ENCODE results near the gene KLF13. TPM values are rescaled to one million over a fixed set of nuclear protein-coding genes. Genes with fewer than 3 reads are reported as not detected.

Gene KLF13
- total RNA-seq, 1 donor from 2014 or later, result 235 TPM

DNA sequence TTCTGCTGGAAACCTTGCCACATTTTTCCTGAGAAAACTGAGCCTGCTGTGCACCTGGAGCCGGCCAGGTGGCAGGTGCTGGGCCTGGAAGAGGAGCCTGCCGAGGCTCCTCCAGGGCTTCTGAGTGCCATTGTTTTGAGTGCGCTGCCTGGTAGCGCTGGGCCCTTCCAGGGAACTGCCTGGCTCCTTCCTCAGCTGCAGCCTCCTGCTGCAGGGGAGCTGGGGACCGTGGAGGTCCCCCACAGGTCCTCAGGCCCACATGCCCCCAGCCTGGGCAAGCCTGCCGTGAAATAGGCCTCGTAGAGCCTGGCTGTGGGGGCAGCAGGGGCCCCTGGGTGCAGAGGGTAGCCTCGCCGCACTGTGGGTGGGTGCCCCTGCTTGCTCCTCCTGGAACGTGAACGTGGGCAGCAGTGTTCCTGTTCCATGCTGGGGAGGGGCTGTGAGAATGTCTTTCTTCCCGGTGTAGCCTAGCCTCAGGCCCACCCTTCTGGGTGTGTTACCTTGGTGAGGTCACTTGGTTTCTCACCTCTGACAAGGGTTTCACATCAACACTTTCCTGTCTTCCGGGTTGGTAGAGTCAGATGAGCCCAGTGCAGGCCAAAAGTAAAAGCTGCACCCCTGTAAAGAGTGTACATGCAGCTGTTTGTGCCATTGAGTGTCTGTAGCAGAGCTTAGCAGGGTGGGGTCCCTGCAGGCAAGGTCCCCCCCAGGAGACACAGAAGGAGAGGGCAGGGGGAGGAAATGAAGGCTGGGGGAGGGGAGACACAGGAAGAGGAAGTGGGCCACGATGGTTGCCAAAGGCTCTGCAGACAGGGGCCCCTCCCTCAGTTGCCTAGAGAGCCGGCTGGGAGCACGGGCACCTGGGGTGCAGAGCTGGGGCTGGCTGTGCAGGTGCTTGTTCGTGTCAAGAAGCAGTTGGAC, 34.5 kb downstream of the KLF13 start:
- H3K4me3 ChIP-seq, result no peak overlapping the region
- H3K9me3 ChIP-seq, result no peaks in the 10 kb centered on the region
- intact Hi-C loops (cut with DNase I), result no loop called here
- H3K4me1 ChIP-seq, result peaks cover 12 to 47% of the 10 kb centered on the region in 2 donors
- peaks cover 0 to 12% of the 10 kb centered on the region in 2 donors for H3K36me3 ChIP-seq
- DNase-seq (ENCODE audit: low spot score in 2 of 2), result no peak
- no peaks in the 10 kb centered on the region for H3K27me3 ChIP-seq
- H3K27ac ChIP-seq, result peak overlapping the region; percentile 41 to 65
- TF ChIP-seq, protein P1, sequence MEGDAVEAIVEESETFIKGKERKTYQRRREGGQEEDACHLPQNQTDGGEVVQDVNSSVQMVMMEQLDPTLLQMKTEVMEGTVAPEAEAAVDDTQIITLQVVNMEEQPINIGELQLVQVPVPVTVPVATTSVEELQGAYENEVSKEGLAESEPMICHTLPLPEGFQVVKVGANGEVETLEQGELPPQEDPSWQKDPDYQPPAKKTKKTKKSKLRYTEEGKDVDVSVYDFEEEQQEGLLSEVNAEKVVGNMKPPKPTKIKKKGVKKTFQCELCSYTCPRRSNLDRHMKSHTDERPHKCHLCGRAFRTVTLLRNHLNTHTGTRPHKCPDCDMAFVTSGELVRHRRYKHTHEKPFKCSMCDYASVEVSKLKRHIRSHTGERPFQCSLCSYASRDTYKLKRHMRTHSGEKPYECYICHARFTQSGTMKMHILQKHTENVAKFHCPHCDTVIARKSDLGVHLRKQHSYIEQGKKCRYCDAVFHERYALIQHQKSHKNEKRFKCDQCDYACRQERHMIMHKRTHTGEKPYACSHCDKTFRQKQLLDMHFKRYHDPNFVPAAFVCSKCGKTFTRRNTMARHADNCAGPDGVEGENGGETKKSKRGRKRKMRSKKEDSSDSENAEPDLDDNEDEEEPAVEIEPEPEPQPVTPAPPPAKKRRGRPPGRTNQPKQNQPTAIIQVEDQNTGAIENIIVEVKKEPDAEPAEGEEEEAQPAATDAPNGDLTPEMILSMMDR (IDR thresholded peaks at IDR 0.05), result no peak

DNA sequence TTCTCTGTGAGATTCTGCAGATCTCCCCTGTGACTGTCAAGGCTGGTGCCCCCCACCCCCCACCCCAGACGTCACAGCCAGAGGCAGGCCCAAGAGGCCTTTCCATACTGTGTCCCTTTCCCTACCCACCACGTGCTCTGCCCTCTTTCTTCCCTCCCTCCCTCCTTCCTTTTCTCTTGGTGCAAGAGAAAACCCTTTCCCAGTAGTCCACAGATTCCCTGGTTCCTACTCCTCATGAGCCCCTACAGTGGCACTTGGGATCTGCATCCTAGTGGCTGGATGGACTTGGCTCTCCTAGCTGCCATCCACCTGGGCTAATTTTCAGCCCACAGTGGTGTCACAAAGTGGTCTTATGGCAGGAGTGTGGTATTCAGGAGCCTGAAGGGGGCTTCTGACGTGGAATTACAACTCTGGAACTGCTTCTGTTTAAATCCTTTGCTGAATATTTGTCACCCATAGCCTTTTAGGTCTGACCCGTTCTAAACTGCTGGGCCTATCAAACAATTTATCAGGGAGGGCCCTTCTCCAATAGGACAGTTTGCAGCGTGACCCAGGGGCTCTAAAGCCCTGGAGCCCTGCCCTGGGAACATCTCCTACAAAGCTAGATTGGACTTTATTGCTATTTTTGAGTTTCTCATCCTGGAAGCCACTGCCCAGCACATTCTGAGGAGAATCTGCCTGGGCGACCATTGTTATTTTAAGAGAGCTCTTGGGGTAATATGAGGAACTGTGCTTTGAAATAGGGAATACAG, 35.3 kb downstream of the KLF13 start:
- no peak for DNase-seq (ENCODE audit: low spot score in 2 of 2)
- intact Hi-C loops (cut with DNase I), result no loop called here

DNA sequence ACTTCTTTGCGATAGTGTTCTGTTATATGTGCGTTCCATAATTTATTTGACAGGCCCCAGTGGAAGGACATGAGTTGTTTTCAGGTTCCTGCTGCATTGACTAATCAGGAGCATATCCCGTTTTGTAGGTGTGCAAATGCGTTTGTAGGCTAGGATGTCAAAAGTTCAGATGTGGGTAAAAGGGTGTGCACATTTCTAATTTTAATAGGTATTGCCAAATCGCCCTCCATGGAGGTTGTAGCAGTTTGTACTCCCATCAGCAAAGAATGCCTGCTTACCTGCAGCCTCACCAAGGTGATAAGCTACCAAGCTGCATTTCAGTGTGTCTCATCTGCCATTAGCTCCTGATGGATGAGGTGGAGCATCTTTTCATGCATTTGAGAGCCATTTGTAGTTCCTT, 36.3 kb downstream of the KLF13 start:
- H3K9me3 ChIP-seq, result no peaks in the 10 kb centered on the region
- H3K36me3 ChIP-seq, result peaks cover 0 to 12% of the 10 kb centered on the region in 2 donors
- H3K4me1 ChIP-seq, result peaks cover 15 to 47% of the 10 kb centered on the region in 2 donors
- DNase-seq (ENCODE audit: low spot score in 2 of 2), result no peak
- no peak overlapping the region for H3K27ac ChIP-seq
- TF ChIP-seq, protein P1 (IDR thresholded peaks at IDR 0.05), result no peak
- H3K27me3 ChIP-seq, result no peaks in the 10 kb centered on the region
- no peak overlapping the region for H3K4me3 ChIP-seq
- intact Hi-C loops (cut with DNase I), result no loop called here

More for the DNA sequence above, 35.3 kb downstream of the KLF13 start:
- peaks cover 0 to 12% of the 10 kb centered on the region in 2 donors for H3K36me3 ChIP-seq
- no peak overlapping the region for H3K4me3 ChIP-seq
- H3K27me3 ChIP-seq, result no peaks in the 10 kb centered on the region
- peaks cover 13 to 48% of the 10 kb centered on the region in 2 donors for H3K4me1 ChIP-seq
- TF ChIP-seq, protein P1 (IDR thresholded peaks at IDR 0.05), result no peak
- H3K9me3 ChIP-seq, result no peaks in the 10 kb centered on the region
- peak overlapping the region in 1 of 2 donors; percentile 41 for H3K27ac ChIP-seq

DNA sequence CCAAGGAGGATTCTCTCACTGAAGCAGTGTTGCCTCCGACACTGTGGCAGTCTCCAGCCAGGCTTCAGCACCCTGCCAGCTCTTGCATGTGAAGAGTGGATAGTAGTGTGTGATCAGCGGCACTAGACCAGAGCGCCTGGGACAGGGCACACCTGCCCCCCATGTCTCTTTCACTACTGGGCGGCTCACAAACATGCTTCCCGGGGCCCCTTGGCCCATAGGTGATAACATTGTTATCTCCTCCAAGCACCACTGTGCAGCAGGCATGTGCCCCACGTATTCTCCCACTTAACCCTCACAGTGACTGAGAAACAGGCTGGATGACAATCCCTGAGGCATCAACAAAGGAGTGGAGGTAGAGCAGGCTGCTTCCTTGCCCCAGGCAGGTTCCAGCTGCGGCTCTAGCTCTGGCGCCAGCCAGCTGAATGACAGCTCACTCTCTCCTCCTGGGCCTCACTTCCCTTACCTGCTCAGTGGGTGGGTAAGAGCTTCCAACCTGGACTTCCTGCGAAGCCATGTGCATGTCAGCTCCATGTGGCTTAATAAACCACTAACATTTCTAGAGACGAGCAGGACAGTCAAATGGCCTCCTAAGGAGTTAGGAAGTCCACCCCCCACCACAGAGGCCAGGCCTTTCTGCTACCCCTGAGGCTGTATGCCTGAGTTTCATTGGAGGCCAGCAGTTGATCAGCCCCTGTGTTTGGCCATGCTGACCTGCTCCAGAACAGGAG, 37.8 kb downstream of the KLF13 start:
- H3K4me3 ChIP-seq, result no peak overlapping the region
- H3K27ac ChIP-seq, result peak overlapping the region; percentile 70 to 79
- peaks cover 15 to 43% of the 10 kb centered on the region in 2 donors for H3K4me1 ChIP-seq
- no peaks in the 10 kb centered on the region for H3K27me3 ChIP-seq
- intact Hi-C loops (cut with DNase I), result loop anchor here (1.0 to 2.0 kb wide), 3 partner anchors 34 to 38 kb away; partner anchors contain the start of gene KLF13
- DNase-seq (ENCODE audit: low spot score in 2 of 2), result no peak
- no peaks in the 10 kb centered on the region for H3K9me3 ChIP-seq
- H3K36me3 ChIP-seq, result peaks cover 0 to 2% of the 10 kb centered on the region in 2 donors
- TF ChIP-seq, protein P1 (IDR thresholded peaks at IDR 0.05), result no peak

DNA sequence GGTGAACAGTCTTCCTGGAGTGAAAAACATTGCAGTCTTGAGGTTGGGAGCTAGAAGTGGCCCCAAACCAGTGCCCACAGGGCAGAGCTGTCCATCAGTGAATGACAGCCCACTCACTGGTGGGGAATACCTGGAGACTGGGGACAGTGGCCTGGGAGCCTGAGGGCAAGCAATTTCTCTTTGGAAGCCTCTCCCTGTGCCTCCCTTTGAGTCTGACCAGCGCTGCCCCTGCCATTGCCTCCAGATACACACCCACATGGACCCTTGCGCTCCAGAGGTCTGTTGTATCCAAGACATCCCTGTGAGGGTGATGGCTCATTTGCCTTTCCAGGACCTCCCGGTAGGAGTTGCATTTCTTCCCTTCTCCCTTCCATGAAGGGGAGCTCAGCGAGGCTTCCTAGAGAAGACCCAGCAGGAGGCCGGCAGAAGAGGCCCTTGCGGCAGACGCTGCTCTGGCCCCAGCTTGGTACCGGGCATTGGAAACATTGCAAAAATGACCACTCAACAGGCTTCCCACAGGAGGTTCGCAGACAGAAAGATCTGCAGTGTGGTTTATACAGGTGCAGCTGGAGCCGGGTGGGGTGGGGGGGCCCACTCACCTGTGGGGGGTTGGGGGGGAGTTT, 38.5 kb downstream of the KLF13 start:
- no peaks in the 10 kb centered on the region for H3K27me3 ChIP-seq
- peak overlapping the region; percentile 70 to 79 for H3K27ac ChIP-seq
- H3K4me3 ChIP-seq, result peak overlapping the region in 1 of 2 donors; percentile 46
- TF ChIP-seq, protein P1 (IDR thresholded peaks at IDR 0.05), result no peak
- intact Hi-C loops (cut with DNase I), result loop anchor here (1.0 to 2.0 kb wide), 3 partner anchors 35 to 38 kb away; partner anchors contain the start of gene KLF13
- H3K36me3 ChIP-seq, result no peaks in the 10 kb centered on the region
- no peak for DNase-seq (ENCODE audit: low spot score in 2 of 2)
- no peaks in the 10 kb centered on the region for H3K9me3 ChIP-seq
- H3K4me1 ChIP-seq, result peaks cover 15 to 41% of the 10 kb centered on the region in 2 donors
